ENCODE results near the gene ADAM10.

DNA sequence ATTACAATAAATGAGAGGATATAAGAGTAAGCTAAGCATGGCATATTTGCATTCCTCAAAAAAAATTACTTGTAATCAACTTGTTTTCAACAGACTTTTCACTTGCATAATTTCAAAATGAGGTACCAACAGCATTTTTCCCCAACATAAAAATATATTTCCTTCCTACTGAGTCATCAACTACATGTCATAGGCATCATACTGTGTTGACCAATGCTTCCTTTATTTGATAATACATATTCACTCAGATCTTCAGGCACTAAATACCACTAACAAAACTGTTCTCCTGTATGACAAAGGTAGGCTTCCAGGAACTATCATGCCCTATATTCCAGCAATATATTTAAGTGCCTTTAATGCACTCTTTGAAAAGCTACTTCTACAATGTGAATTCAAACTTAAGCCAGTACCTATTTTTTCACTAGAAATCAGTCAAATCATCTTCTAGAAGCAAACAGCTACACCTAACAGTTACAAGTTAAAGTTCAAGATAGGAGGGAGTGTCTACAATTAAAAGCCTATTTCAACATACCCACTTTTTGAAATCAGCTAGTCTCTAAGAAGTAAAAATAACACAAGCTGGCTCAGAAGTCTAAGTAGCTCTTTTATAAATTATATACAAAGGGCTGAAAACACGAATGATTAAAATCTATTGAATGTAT lies 11.3 kb downstream of the ADAM10 start:
- TF ChIP-seq POLR2A (IDR thresholded peaks at IDR 0.05) = no peak
- TF ChIP-seq, protein P1, sequence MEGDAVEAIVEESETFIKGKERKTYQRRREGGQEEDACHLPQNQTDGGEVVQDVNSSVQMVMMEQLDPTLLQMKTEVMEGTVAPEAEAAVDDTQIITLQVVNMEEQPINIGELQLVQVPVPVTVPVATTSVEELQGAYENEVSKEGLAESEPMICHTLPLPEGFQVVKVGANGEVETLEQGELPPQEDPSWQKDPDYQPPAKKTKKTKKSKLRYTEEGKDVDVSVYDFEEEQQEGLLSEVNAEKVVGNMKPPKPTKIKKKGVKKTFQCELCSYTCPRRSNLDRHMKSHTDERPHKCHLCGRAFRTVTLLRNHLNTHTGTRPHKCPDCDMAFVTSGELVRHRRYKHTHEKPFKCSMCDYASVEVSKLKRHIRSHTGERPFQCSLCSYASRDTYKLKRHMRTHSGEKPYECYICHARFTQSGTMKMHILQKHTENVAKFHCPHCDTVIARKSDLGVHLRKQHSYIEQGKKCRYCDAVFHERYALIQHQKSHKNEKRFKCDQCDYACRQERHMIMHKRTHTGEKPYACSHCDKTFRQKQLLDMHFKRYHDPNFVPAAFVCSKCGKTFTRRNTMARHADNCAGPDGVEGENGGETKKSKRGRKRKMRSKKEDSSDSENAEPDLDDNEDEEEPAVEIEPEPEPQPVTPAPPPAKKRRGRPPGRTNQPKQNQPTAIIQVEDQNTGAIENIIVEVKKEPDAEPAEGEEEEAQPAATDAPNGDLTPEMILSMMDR (IDR thresholded peaks at IDR 0.05 in 4 of 5, conservative IDR thresholded peaks at IDR 0.05 in 1 of 5) = no peak
